ENCODE data around the gene NUDT2. TPM values are rescaled to one million over a fixed set of nuclear protein-coding genes. Genes with fewer than 3 reads are reported as not detected.

Gene NUDT2
- total RNA-seq, 5 donors from 2014 or later (not counting 1 experiment from before 2014, with no cell fraction given): 9.9 to 22.7 (median 17.4) TPM

DNA sequence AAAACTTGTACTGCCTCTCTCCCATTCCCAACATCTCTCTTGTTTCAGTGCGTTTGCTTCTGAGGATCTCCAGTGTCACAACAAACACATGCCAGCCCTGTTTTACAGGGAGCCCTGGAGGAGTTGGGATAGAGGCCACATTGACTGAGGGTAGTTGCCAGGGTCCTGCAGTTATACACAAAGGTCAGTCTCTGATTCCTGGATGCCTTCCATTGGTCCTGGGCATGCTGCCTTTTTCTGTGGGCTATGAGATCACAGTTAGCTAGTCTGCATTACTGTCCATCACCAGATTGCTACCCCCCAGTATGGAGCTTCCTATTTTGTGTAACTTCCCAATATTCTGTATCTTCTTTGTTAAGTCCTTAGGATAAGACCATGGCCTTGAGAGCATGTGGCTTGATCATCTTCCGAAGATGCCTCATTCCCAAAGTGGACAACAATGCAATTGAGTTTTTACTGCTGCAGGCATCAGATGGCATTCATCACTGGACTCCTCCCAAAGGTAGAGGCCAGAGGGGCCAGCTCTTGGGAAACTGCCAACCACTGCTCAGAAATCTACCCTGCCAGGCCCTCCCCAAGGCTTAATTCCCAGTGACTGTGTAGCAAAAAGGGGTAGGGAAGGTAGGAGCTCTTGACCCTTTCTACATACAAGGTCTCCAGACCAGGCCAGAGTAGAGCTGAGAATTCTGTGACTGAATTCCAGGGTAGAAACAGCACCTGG lies 9.5 kb downstream of the NUDT2 start:
- H3K27me3 Mint-ChIP-seq: no peaks in the 10 kb centered on the region
- ATAC-seq (replicated peaks in 1 of 4) (no peak), DNase-seq (no peak)
- H3K4me3 Mint-ChIP-seq: no peak overlapping the region
- peaks cover 4 to 48% of the 10 kb centered on the region in 2 donors for H3K36me3 ChIP-seq (ENCODE audit: control insufficient read depth in 2 of 2, extremely low read depth in 1 of 2, insufficient read depth in 1 of 2, low read length in 1 of 2)
- H3K4me1 Mint-ChIP-seq: peaks cover 3 to 5% (median 5%) of the 10 kb centered on the region in 3 donors
- no peak overlapping the region for H3K4me3 ChIP-seq (ENCODE audit: control insufficient read depth in 1 of 2, extremely low read depth in 1 of 2, low read length in 1 of 2)
- H3K9me3 Mint-ChIP-seq: no peaks in the 10 kb centered on the region
- CTCF ChIA-PET: interaction anchor here (0.5 to 0.7 kb wide), 3 partner anchors 74 to 158 kb away, joined by 3 to 7 read pairs (median 5); no protein-coding TSS in a partner anchor
- H3K27ac Mint-ChIP-seq: no peak overlapping the region
- no peaks in the 10 kb centered on the region for H3K9me3 ChIP-seq
- peaks cover 31% of the 10 kb centered on the region for H3K36me3 Mint-ChIP-seq
- POLR2A ChIA-PET: no interaction called here
- no peaks in the 10 kb centered on the region for H3K27me3 ChIP-seq (replicated peaks in 1 of 2; ENCODE audit: control insufficient read depth in 2 of 2, extremely low read depth in 1 of 2, insufficient read depth in 2 of 2, low read length in 1 of 2)
- H3K4me1 ChIP-seq (ENCODE audit: control insufficient read depth in 1 of 2, extremely low read depth in 1 of 2, insufficient read depth in 2 of 2, low read length in 2 of 2): no peaks in the 10 kb centered on the region
- no peak overlapping the region for H3K27ac ChIP-seq (ENCODE audit: low read length)
- 100% methylated on average over 1 of the region's 2 CpGs for WGBS (ENCODE audit: insufficient coverage)

DNA sequence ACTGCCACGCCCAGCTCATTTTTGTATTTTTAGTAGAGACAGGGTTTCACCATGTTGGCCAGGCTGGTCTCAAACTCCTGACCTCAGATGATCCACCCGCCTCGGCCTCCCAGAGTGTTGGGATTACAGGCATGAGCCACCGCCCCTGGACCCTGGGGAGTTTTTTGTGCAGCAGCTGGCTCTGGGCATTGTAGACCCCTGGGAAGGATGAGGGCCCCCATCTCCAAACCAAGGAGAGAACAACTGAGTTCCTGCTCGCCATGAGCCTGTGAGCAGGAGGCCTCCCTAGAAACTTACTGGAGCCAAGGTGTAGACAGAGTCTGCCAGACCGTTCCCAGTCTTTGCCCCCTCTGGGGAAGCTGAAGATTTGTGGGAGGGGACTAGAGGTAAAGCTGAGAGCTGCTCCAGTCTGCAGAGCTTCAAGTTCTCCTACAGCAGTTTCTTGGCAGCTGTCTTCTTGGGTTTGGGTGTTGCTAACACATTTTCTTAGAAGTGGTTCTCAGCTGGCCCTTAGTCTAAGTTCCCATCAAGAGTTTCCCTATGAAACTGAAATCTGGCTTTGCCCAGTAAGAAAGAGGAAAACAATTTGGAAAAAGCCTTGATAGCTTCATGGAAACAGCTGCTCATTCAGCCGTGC lies 12.4 kb downstream of the NUDT2 start:
- DNase-seq: no peak
- no peak overlapping the region for H3K27ac ChIP-seq (ENCODE audit: low read length)
- Mint-ChIP-seq H3K36me3 (peaks cover 38% of the 10 kb centered on the region), H3K4me3 (no peak overlapping the region), H3K9me3 (no peaks in the 10 kb centered on the region), H3K4me1 (peaks cover 0 to 5% (median 0%) of the 10 kb centered on the region in 3 donors), H3K27ac (no peak overlapping the region), H3K27me3 (no peaks in the 10 kb centered on the region)
- peaks cover 4 to 53% of the 10 kb centered on the region in 2 donors for H3K36me3 ChIP-seq (ENCODE audit: control insufficient read depth in 2 of 2, extremely low read depth in 1 of 2, insufficient read depth in 1 of 2, low read length in 1 of 2)
- H3K4me3 ChIP-seq (ENCODE audit: control insufficient read depth in 1 of 2, extremely low read depth in 1 of 2, low read length in 1 of 2): no peak overlapping the region
- POLR2A ChIA-PET: no interaction called here
- no peak for ATAC-seq (replicated peaks in 1 of 4)
- WGBS (ENCODE audit: insufficient coverage): 95% methylated on average over 3 of the region's 7 CpGs
- H3K9me3 ChIP-seq: no peaks in the 10 kb centered on the region
- H3K4me1 ChIP-seq (ENCODE audit: control insufficient read depth in 1 of 2, extremely low read depth in 1 of 2, insufficient read depth in 2 of 2, low read length in 2 of 2): no peaks in the 10 kb centered on the region
- no peaks in the 10 kb centered on the region for H3K27me3 ChIP-seq (replicated peaks in 1 of 2; ENCODE audit: control insufficient read depth in 2 of 2, extremely low read depth in 1 of 2, insufficient read depth in 2 of 2, low read length in 1 of 2)
- CTCF ChIA-PET: interaction anchor here in 1 of 2 donors (0.5 kb wide), 1 partner anchor 334 kb away, joined by 8 read pairs; no protein-coding TSS in a partner anchor

DNA sequence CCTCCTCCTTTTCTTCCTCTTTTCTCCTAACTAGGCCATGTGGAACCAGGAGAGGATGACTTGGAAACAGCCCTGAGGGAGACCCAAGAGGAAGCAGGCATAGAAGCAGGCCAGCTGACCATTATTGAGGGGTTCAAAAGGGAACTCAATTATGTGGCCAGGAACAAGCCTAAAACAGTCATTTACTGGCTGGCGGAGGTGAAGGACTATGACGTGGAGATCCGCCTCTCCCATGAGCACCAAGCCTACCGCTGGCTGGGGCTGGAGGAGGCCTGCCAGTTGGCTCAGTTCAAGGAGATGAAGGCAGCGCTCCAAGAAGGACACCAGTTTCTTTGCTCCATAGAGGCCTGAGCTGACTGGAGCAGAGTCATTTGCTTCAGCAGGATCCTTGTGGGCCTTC lies 13.7 kb downstream of the NUDT2 start:
- Histone ChIP-seq H3K4me3 (ENCODE audit: control insufficient read depth in 1 of 2, extremely low read depth in 1 of 2, low read length in 1 of 2) (no peak overlapping the region), H3K27ac (ENCODE audit: low read length) (no peak overlapping the region), H3K27me3 (replicated peaks in 1 of 2; ENCODE audit: control insufficient read depth in 2 of 2, extremely low read depth in 1 of 2, insufficient read depth in 2 of 2, low read length in 1 of 2) (no peaks in the 10 kb centered on the region), H3K36me3 (ENCODE audit: control insufficient read depth in 2 of 2, extremely low read depth in 1 of 2, insufficient read depth in 1 of 2, low read length in 1 of 2) (peaks cover 4 to 53% of the 10 kb centered on the region in 2 donors), H3K9me3 (no peaks in the 10 kb centered on the region), H3K4me1 (ENCODE audit: control insufficient read depth in 1 of 2, extremely low read depth in 1 of 2, insufficient read depth in 2 of 2, low read length in 2 of 2) (no peaks in the 10 kb centered on the region)
- Mint-ChIP-seq H3K9me3 (no peaks in the 10 kb centered on the region), H3K27me3 (no peaks in the 10 kb centered on the region), H3K27ac (no peak overlapping the region), H3K4me1 (peaks cover 0 to 5% (median 0%) of the 10 kb centered on the region in 3 donors), H3K36me3 (peaks cover 42% of the 10 kb centered on the region), H3K4me3 (no peak overlapping the region)
- POLR2A ChIA-PET: no interaction called here
- no peak for DNase-seq
- 94% methylated on average over 4 of the region's 5 CpGs for WGBS (ENCODE audit: insufficient coverage)
- CTCF ChIA-PET: interaction anchor here (0.6 to 1.1 kb wide), 3 partner anchors 10 to 181 kb away, joined by 3 to 11 read pairs (median 3); no protein-coding TSS in a partner anchor
- no peak for ATAC-seq (replicated peaks in 1 of 4)

DNA sequence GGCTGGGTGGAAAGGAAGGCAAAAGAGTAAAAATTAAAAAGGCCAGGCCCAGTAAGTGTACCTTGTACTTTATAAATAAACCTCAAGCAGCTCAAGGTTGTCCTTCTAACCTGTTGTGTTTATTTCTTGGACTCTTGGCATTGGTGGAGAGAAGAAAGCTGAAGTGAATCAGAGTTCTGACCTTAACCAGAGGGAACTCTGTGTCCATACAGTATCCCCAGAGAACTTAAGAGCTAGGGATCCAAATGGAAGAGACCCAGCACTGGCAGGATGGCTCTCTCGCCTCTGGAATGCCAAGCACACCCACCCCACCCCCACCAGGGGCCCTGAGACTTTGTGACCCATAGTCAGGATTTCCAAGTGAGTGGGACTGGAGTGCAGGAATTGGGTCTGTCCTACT lies 14.2 kb downstream of the NUDT2 start:
- Mint-ChIP-seq H3K4me3 (no peak overlapping the region), H3K27ac (no peak overlapping the region), H3K27me3 (no peaks in the 10 kb centered on the region), H3K9me3 (no peaks in the 10 kb centered on the region), H3K4me1 (peaks cover 0 to 5% (median 0%) of the 10 kb centered on the region in 3 donors), H3K36me3 (peaks cover 40% of the 10 kb centered on the region)
- ChIA-PET CTCF (interaction anchor here in 1 of 2 donors (0.6 kb wide), 1 partner anchor 12 kb away, joined by 11 read pairs; no protein-coding TSS in a partner anchor), POLR2A (no interaction called here)
- no peak overlapping the region for H3K27ac ChIP-seq (ENCODE audit: low read length)
- DNase-seq (no peak), ATAC-seq (replicated peaks in 1 of 4) (no peak)
- H3K9me3 ChIP-seq: no peaks in the 10 kb centered on the region
- H3K36me3 ChIP-seq (ENCODE audit: control insufficient read depth in 2 of 2, extremely low read depth in 1 of 2, insufficient read depth in 1 of 2, low read length in 1 of 2): peaks cover 4 to 50% of the 10 kb centered on the region in 2 donors
- no peaks in the 10 kb centered on the region for H3K4me1 ChIP-seq (ENCODE audit: control insufficient read depth in 1 of 2, extremely low read depth in 1 of 2, insufficient read depth in 2 of 2, low read length in 2 of 2)
- H3K27me3 ChIP-seq (replicated peaks in 1 of 2; ENCODE audit: control insufficient read depth in 2 of 2, extremely low read depth in 1 of 2, insufficient read depth in 2 of 2, low read length in 1 of 2): no peaks in the 10 kb centered on the region
- no peak overlapping the region for H3K4me3 ChIP-seq (ENCODE audit: control insufficient read depth in 1 of 2, extremely low read depth in 1 of 2, low read length in 1 of 2)
- WGBS (ENCODE audit: insufficient coverage): no CpG with 5 or more reads among the region's 1 CpG

DNA sequence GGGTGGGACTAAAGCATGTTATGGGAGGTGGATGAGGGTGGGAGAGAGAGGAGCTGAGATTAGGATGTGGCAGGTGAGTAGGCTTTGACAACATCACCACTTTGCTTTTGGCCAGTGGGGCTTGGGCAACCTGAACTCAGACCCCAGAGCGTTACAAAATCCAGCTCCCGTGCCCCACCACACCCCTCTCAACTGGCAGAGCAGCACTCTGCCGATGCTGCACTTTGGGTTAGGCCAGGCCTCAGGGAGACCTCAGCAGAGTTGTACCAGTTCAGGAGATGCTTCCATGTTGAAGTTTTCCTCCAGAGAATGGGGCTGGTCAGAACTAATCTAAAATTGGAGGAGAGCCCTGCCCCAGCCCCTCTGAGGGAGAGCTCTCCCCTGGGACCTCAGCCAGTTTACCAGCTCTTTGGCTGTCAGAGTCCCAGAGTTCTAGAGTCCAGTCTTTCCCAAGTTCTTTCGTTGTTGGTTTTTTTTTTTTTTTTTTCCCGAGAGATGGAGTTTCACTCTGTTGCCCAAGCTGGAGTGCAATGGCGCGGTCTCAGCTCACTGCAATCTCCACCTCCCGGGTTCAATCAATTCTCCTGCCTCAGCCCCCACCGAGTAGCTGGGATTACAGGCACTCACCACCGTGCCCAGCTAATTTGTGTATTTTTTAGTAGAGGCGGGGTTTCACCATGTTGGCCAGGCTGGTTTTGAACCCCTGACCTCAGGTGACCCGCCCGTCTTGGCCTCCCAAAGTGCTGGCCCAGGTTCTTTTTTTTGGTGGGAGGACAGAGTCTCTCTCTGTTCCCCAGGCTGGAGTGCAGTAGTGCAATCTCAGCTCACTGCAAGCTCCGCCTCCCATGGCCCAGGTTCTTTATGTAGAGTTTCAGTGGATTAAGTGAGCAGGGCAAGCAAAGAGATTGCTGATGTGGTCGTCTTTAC lies 17.8 kb downstream of the NUDT2 start:
- peaks cover 0 to 26% of the 10 kb centered on the region in 2 donors for H3K36me3 ChIP-seq (ENCODE audit: control insufficient read depth in 2 of 2, extremely low read depth in 1 of 2, insufficient read depth in 1 of 2, low read length in 1 of 2)
- no peaks in the 10 kb centered on the region for H3K9me3 ChIP-seq
- CTCF ChIA-PET: interaction anchor here (0.6 to 0.7 kb wide), 3 partner anchors 30 to 155 kb away, joined by 3 to 5 read pairs (median 5); no protein-coding TSS in a partner anchor
- WGBS (ENCODE audit: insufficient coverage): 94% methylated on average over 6 of the region's 15 CpGs
- Mint-ChIP-seq H3K27ac (no peak overlapping the region), H3K36me3 (peaks cover 33% of the 10 kb centered on the region), H3K27me3 (no peaks in the 10 kb centered on the region), H3K4me3 (no peak overlapping the region), H3K9me3 (no peaks in the 10 kb centered on the region), H3K4me1 (no peaks in the 10 kb centered on the region)
- no peaks in the 10 kb centered on the region for H3K27me3 ChIP-seq (replicated peaks in 1 of 2; ENCODE audit: control insufficient read depth in 2 of 2, extremely low read depth in 1 of 2, insufficient read depth in 2 of 2, low read length in 1 of 2)
- ATAC-seq (replicated peaks in 1 of 4) (no peak), DNase-seq (no peak)
- POLR2A ChIA-PET: no interaction called here
- H3K4me1 ChIP-seq (ENCODE audit: control insufficient read depth in 1 of 2, extremely low read depth in 1 of 2, insufficient read depth in 2 of 2, low read length in 2 of 2): no peaks in the 10 kb centered on the region
- H3K27ac ChIP-seq (ENCODE audit: low read length): no peak overlapping the region
- no peak overlapping the region for H3K4me3 ChIP-seq (ENCODE audit: control insufficient read depth in 1 of 2, extremely low read depth in 1 of 2, low read length in 1 of 2)

DNA sequence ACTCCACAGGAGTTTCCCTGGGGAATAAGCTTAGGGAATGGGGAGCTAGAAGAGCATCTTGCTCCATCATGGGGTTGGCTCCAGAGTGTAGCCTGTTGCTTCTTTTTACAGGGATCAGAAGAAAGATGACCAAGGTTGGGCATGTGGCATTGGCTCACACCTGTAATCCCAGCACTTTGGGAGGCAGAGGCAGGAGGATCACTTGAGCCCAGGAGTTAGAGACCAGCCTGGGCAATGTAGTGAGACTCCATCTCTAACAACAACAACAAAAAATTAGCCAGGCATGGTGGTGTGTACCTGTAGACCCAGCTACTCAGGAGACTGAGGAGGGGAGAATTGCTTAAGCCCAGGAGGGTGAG lies 18.4 kb downstream of the NUDT2 start:
- Histone ChIP-seq H3K36me3 (ENCODE audit: control insufficient read depth in 2 of 2, extremely low read depth in 1 of 2, insufficient read depth in 1 of 2, low read length in 1 of 2) (peaks cover 0 to 19% of the 10 kb centered on the region in 2 donors), H3K9me3 (no peaks in the 10 kb centered on the region), H3K27me3 (replicated peaks in 1 of 2; ENCODE audit: control insufficient read depth in 2 of 2, extremely low read depth in 1 of 2, insufficient read depth in 2 of 2, low read length in 1 of 2) (no peaks in the 10 kb centered on the region), H3K27ac (ENCODE audit: low read length) (no peak overlapping the region), H3K4me1 (ENCODE audit: control insufficient read depth in 1 of 2, extremely low read depth in 1 of 2, insufficient read depth in 2 of 2, low read length in 2 of 2) (no peaks in the 10 kb centered on the region), H3K4me3 (ENCODE audit: control insufficient read depth in 1 of 2, extremely low read depth in 1 of 2, low read length in 1 of 2) (no peak overlapping the region)
- Mint-ChIP-seq H3K4me1 (no peaks in the 10 kb centered on the region), H3K9me3 (no peaks in the 10 kb centered on the region), H3K4me3 (no peak overlapping the region), H3K36me3 (peaks cover 29% of the 10 kb centered on the region), H3K27me3 (no peaks in the 10 kb centered on the region), H3K27ac (no peak overlapping the region)
- CTCF ChIA-PET: interaction anchor here in 1 of 2 donors (0.7 kb wide), 1 partner anchor 44 kb away, joined by 5 read pairs; no protein-coding TSS in a partner anchor
- ATAC-seq (replicated peaks in 1 of 4) (no peak), DNase-seq (no peak)
- POLR2A ChIA-PET: no interaction called here
